HG03135 (cell line): Measurements from ENCODE around the gene ADSS1.
"Not testable (repeated sequence)": the region's sequence is repeated elsewhere in the genome, so short reads cannot be mapped to it uniquely, and the experiment has no call there.

Experiments
- ATAC-seq: cut with Tn5 transposase; IDR thresholded peaks from one replicate; pipeline ENCODE4 v1.9.1; 2021; ENCODE audit warnings: mild to moderate bottlenecking, moderate library complexity; ENCODE audit not compliant: unreplicated experiment

The ADSS1 gene

DNA sequence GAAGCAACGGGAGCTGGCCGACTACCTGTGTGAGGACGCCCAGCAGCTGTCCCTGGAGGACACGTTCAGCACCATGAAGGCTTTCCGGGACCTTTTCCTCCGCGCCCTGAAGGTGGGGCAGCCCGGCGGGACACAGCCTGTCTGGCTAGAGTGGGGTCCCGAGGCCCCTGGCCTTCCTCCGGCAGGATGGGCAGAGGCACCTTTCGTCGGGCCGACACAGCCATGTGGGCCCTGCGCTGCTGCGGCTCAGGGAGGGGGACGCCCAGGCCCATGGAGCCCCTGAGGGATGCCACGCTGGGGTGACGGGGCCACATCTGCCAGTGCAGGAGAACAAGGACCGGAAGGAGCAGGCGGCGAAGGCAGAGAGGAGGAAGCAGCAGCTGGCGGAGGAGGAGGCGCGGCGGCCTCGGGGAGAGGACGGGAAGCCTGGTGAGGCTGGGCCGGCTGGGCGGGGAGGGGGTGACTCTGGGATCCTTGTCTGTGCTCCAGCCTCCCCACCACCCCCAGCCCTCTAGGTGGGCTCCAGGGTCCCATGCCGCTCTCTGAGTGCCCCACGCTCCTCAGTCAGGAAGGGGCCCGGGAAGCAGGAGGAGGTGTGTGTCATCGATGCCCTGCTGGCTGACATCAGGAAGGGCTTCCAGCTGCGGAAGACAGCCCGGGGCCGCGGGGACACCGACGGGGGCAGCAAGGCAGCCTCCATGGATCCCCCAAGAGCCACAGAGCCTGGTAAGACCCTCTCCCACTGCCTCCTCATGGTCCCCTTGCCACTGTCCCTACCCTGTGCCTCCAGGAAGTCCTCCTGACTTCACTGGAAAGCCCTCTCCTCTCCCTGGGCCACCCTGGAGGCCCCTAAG, 10.9 kb upstream of the ADSS1 start:
- no peak for ATAC-seq

- no peak for ATAC-seq
Observed at GRCh38 chr14:104714066-104714465, 10.0 kb upstream of the ADSS1 start.

- ATAC-seq: no peak
Observed at GRCh38 chr14:104714681-104715080, 9.3 kb upstream of the ADSS1 start.

GRCh38 chr14:104715416-104715815, 8.6 kb upstream of the ADSS1 start:
- no peak for ATAC-seq

GRCh38 chr14:104715871-104716270, 8.2 kb upstream of the ADSS1 start:
- ATAC-seq: no peak

DNA sequence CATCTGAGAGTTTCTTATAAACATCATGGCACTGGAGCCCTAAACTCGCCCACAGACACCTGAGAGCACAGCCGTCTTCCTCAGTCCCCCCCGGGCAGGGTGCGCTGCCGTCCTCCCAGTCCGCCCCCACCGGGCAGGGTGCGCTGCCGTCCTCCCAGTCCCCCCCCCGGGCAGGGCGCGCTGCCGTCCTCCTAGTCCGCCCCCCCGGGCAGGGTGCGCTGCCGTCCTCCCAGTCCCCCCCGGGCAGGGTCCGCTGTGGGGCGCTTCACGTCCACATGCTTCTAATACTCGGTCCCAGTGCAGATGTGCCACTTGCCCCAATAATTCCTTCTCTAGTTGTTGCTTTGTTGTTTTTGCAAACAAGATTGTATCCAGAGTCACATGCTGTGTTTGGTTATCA, 6.9 kb upstream of the ADSS1 start:
- ATAC-seq: no peak

DNA sequence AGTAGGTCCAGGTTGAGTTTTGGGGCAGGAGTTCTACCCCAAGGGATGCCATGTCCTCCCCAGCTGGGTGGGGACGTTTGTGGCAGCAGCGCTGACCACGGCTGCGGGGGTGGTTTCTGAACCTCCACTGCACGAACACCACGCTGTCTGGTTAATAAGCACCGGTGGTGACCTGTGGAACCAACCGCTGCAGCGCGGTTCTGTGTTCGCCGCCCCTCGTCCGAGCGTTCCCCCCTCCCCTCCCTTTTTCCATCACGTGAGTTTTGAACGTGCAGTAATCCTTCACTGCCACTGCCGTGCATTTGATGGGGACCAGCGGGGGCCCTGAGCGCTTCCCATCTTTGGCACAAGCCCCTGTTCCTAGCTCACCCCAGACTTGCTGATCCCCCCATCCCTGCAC, 6.4 kb upstream of the ADSS1 start:
- no peak for ATAC-seq

- no peak for ATAC-seq
Observed at GRCh38 chr14:104718147-104718546, 5.9 kb upstream of the ADSS1 start.

DNA sequence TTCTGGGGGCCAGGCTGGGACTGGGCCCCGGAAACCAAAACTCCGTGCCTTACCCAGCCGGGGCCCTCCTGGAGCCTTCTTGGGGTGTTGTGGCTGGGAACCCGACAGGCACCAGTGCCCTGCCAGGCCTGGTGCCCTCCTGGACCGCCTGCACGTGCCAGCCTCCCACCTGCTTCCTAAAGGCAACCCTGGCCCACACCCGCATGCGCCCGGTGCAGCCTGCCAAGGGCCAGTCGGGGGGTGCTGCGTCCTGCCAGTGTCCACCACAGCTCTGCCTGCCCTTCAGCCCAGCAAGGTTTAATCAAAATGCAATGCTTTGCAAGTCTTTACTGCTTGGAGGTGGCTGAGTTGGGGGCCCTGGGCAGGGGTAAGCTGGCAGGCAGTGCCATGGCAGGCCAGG, 5.2 kb upstream of the ADSS1 start:
- ATAC-seq: no peak

DNA sequence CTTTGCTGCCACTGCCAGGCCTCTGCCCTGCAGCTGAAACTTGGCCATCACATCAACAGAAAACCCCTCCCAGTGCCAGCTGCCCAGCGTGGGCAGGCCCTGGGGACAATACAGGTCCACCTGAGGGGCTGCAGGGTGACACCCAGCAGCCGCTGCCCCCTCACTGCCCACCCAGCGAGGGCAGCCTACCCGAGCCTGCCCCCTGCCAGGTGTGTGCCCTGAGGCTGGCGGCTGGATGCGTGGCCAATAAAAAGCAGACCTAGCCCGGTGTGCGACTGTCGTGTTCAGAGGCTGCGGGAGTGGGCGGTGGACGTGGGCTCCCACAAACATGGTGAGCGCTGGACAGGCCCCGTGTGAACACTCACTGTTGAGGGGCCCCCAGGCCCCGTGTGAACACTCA, 4.7 kb upstream of the ADSS1 start:
- ATAC-seq: no peak

- ATAC-seq: no peak
Observed at GRCh38 chr14:104721505-104722431, 2.3 kb upstream of the ADSS1 start.

- ATAC-seq: no peak
Observed at GRCh38 chr14:104722938-104723650, 935 bp upstream of the ADSS1 start.

DNA sequence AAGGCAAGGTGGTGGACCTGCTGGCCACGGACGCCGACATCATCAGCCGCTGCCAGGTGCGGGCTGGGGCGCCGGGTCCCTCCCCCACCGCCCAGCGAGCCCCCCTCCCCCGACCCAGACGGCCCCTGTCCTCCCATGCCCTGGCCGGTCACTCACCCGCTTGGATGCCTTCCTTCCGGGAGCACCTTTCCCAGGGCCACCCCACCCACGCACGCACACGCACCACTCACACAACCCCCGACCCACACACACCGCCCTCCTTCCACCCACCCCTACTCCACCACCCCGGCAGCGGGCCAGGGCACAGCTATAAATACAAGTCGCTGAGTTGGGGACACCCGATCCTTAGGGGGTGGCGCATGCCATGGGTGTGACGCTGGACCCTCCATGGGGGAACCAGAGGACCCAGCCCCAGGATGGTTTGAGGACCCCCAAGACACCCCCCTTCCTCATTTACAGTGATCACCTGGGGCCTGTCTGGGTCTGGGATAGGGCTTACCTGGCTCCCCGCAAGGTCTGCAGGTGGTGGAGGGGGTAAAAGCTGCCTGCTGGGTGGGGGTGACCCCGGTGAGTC, 465 bp downstream of the ADSS1 start:
- no peak for ATAC-seq

GRCh38 chr14:104724981-104725771, 1.1 kb downstream of the ADSS1 start:
- no peak for ATAC-seq

GRCh38 chr14:104725772-104726548, 1.9 kb downstream of the ADSS1 start:
- no peak for ATAC-seq

- ATAC-seq: no peak
Observed at GRCh38 chr14:104726600-104727451, 2.8 kb downstream of the ADSS1 start.

- no peak for ATAC-seq
Observed at GRCh38 chr14:104728631-104729030, 4.6 kb downstream of the ADSS1 start.

DNA sequence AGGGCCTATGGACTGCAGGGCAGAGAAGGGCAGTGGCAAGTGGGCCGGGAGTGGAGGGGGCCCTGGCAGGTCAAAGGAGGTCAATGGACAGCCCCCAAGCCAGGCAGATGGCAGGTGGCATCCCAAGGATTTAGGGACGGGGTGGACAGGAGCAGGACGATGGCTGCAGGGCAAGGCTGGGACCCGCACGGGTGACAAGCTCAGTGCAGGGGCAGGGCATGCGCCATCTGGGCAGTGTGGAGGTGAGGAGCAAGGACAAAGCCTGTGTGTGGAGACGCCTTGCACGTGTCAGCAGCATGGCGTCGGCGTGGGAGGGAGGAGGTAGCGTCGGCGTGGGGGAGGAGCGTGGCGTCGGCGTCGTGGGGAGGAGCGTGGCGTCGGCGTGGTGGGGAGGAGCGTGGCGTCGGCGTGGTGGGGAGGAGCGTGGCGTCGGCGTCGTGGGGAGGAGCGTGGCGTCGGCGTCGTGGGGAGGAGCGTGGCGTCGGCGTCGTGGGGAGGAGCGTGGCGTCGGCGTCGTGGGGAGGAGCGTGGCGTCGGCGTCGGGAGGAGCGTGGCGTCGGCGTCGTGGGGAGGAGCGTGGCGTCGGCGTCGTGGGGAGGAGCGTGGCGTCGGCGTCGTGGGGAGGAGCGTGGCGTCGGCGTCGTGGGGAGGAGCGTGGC, 5.3 kb downstream of the ADSS1 start:
- ATAC-seq: not testable (repeated sequence)
